ENCODE results near the gene CCDC24. TPM values are rescaled to one million over a fixed set of nuclear protein-coding genes. Genes with fewer than 3 reads are reported as not detected.

Gene CCDC24
- total RNA-seq, 2 experiments from 2014 or later, result 8.9 to 9.2 TPM

GRCh38 chr1:43947874-43948437 is 43.4 kb upstream of the CCDC24 start:
- peaks cover 22% of the 10 kb centered on the region for H3K4me1 ChIP-seq (ENCODE audit: insufficient read depth, low read length, poor library complexity, severe bottlenecking)
- H3K9me3 ChIP-seq (ENCODE audit: low read length), result no peaks in the 10 kb centered on the region
- POLR2A ChIA-PET, result interaction anchor here (0.5 kb wide), 1 partner anchor 301 kb away, joined by 3 read pairs; no protein-coding TSS in a partner anchor
- intact Hi-C loops (cut with micrococcal nuclease; ENCODE audit: unreplicated experiment), result no loop called here
- H3K36me3 ChIP-seq (ENCODE audit: insufficient read depth, low read length), result peaks cover 18% of the 10 kb centered on the region; the same call in 1 of the 2 replicates
- H3K4me3 ChIP-seq (ENCODE audit: low read depth, low read length, poor library complexity, severe bottlenecking), result peak overlapping the region; percentile 76
- H3K9me2 ChIP-seq (ENCODE audit: insufficient read depth, low read length), result no peaks in the 10 kb centered on the region
- peak overlapping the region; percentile 91 for H3K4me2 ChIP-seq (ENCODE audit: low read length)
- H2AFZ ChIP-seq (ENCODE audit: low read length), result no peak overlapping the region
- no peak overlapping the region for H3K27ac ChIP-seq (ENCODE audit: low read depth, low read length, poor library complexity, severe bottlenecking)
- DNase-seq (ENCODE audit: low spot score), result no peak
- no peaks in the 10 kb centered on the region for H4K20me1 ChIP-seq (ENCODE audit: insufficient read depth, low read length)
- no TSS peak for BruUV-seq (replicated peaks)
- TF ChIP-seq, protein P1, sequence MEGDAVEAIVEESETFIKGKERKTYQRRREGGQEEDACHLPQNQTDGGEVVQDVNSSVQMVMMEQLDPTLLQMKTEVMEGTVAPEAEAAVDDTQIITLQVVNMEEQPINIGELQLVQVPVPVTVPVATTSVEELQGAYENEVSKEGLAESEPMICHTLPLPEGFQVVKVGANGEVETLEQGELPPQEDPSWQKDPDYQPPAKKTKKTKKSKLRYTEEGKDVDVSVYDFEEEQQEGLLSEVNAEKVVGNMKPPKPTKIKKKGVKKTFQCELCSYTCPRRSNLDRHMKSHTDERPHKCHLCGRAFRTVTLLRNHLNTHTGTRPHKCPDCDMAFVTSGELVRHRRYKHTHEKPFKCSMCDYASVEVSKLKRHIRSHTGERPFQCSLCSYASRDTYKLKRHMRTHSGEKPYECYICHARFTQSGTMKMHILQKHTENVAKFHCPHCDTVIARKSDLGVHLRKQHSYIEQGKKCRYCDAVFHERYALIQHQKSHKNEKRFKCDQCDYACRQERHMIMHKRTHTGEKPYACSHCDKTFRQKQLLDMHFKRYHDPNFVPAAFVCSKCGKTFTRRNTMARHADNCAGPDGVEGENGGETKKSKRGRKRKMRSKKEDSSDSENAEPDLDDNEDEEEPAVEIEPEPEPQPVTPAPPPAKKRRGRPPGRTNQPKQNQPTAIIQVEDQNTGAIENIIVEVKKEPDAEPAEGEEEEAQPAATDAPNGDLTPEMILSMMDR (conservative IDR thresholded peaks at IDR 0.05; ENCODE audit: low read length), result no peak
- no peak for TF ChIP-seq EZH2phosphoT487 (IDR thresholded peaks at IDR 0.05; ENCODE audit: borderline replicate concordance, low read depth, low read length)
- CTCF ChIA-PET (ENCODE audit: unreplicated experiment), result no interaction called here
- H3K79me2 ChIP-seq (ENCODE audit: insufficient read depth, low read depth, low read length), result peaks cover 3% of the 10 kb centered on the region; the same call in 1 of the 2 replicates

- Histone ChIP-seq H4K20me1 (ENCODE audit: insufficient read depth, low read length) (no peaks in the 10 kb centered on the region), H3K4me1 (ENCODE audit: insufficient read depth, low read length, poor library complexity, severe bottlenecking) (peaks cover 19% of the 10 kb centered on the region), H3K4me2 (ENCODE audit: low read length) (no peak overlapping the region), H3K27ac (ENCODE audit: low read depth, low read length, poor library complexity, severe bottlenecking) (no peak overlapping the region), H3K9me3 (ENCODE audit: low read length) (no peaks in the 10 kb centered on the region), H3K79me2 (ENCODE audit: insufficient read depth, low read depth, low read length) (peaks cover 3% of the 10 kb centered on the region; the same call in 1 of the 2 replicates), H2AFZ (ENCODE audit: low read length) (no peak overlapping the region), H3K36me3 (ENCODE audit: insufficient read depth, low read length) (peaks cover 10% of the 10 kb centered on the region; the same call in 1 of the 2 replicates), H3K4me3 (ENCODE audit: low read depth, low read length, poor library complexity, severe bottlenecking) (no peak overlapping the region), H3K9me2 (ENCODE audit: insufficient read depth, low read length) (no peaks in the 10 kb centered on the region)
- ChIA-PET POLR2A (interaction anchor here (1.1 kb wide), 1 partner anchor 20 kb away, joined by 3 read pairs; the partner anchor contains the start of gene DPH2), CTCF (ENCODE audit: unreplicated experiment) (no interaction called here)
- intact Hi-C loops (cut with micrococcal nuclease; ENCODE audit: unreplicated experiment), result no loop called here
- no peak for TF ChIP-seq EZH2phosphoT487 (IDR thresholded peaks at IDR 0.05; ENCODE audit: borderline replicate concordance, low read depth, low read length)
- TF ChIP-seq, protein P1 (conservative IDR thresholded peaks at IDR 0.05; ENCODE audit: low read length), result no peak
- no TSS peak for BruUV-seq (replicated peaks)
- DNase-seq (ENCODE audit: low spot score), result no peak
Observed at GRCh38 chr1:43949678-43950077, 41.7 kb upstream of the CCDC24 start.

All from OCI-LY7 (cell line).